ENCODE results near the gene MLC1.

MLC1 gene

DNA sequence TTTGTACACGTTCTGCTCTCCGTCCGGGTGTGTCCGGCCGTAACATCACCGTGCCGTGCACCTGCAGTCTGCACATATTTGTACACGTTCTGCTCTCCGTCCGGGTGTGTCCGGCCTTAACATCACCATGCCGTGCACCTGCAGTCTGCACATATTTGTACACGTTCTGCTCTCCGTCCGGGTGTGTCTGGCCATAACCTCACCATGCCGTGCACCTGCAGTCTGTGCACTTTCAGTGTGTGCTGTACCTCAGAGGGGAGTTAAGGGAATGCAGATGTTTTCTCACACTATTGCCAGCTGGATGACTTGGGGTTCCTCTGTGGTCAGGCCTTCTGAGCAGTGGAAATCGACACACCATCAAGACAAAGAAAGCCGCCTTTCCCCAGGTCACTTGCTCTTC, 31.4 kb downstream of the MLC1 start:
- no peak for DNase-seq (ENCODE audit: low read depth)
- in situ Hi-C loops (cut with HindIII; ENCODE audit: low sequenced_read_pairs), result no loop called here
- TF ChIP-seq, protein P1, sequence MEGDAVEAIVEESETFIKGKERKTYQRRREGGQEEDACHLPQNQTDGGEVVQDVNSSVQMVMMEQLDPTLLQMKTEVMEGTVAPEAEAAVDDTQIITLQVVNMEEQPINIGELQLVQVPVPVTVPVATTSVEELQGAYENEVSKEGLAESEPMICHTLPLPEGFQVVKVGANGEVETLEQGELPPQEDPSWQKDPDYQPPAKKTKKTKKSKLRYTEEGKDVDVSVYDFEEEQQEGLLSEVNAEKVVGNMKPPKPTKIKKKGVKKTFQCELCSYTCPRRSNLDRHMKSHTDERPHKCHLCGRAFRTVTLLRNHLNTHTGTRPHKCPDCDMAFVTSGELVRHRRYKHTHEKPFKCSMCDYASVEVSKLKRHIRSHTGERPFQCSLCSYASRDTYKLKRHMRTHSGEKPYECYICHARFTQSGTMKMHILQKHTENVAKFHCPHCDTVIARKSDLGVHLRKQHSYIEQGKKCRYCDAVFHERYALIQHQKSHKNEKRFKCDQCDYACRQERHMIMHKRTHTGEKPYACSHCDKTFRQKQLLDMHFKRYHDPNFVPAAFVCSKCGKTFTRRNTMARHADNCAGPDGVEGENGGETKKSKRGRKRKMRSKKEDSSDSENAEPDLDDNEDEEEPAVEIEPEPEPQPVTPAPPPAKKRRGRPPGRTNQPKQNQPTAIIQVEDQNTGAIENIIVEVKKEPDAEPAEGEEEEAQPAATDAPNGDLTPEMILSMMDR (IDR thresholded peaks at IDR 0.05; ENCODE audit: low read depth, low read length, missing control alignments), result no peak
- no peak overlapping the region for H3K4me3 ChIP-seq (ENCODE audit: low read depth, low read length)

DNA sequence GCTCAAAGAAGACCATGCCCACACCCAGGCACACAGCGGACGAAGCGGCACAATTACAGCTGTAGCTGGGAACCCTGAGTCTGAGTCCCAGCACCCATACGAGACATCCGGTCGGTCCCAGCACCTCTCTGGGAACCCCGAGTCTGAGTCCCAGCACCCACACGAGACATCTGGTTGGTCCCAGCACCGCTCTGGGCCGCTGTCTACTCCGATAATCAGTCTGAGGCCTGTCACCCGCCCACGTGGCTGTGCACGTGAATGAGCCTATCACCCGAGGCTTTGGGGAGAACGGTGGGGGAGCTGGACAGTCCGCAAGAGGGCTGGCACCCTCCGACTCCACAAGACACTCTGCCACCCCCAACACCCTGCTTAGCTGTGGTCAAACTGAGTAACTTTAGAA, 33.3 kb downstream of the MLC1 start:
- in situ Hi-C loops (cut with HindIII; ENCODE audit: low sequenced_read_pairs), result no loop called here
- no peak overlapping the region for H3K4me3 ChIP-seq (ENCODE audit: low read depth, low read length)
- TF ChIP-seq, protein P1 (IDR thresholded peaks at IDR 0.05; ENCODE audit: low read depth, low read length, missing control alignments), result no peak
- DNase-seq (ENCODE audit: low read depth), result no peak

DNA sequence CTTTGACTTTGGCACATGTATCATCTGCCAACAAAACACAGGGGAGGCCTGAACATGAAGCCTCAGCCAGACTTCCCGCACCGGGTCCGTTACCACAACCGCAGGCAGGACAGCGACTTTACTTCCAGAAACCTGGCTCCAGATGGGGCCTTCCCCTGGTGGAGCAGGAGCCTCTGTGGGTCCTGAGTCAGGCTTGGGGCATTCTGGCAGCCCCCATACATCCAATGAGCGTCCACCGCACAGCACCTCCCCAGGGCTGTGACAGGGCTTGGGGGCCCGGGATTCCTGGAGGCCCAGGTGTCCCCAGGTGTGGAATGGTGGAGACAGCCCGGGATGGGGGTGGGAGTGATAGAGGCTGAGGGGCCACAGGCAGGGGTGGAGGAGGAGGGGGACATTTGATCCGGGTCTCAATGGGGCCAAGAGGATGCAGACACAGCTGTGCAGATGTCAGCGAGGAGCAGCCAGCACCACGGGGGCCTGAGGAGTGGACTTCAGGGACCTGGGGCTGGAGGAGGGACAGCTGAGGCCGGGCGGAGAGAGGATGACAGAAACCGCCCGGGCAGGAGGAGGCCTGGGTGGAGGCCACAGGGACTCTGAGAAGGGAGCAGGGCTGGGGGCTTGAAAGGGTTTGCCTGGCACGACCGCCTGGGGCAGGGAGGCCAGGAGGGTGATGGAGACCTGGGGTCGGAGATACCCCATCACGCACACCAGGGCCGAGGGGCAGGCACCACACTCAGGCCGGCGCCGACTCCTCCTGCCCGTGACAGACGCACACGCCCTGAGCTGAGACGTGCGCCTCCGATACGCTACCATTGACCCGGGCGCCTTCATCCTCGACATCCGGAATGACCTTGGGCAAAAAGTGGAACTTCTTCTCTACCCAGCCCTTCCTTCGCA, 35.7 kb downstream of the MLC1 start:
- TF ChIP-seq, protein P1 (IDR thresholded peaks at IDR 0.05; ENCODE audit: low read depth, low read length, missing control alignments), result no peak
- in situ Hi-C loops (cut with HindIII; ENCODE audit: low sequenced_read_pairs), result no loop called here
- no peak overlapping the region for H3K4me3 ChIP-seq (ENCODE audit: low read depth, low read length)
- DNase-seq (ENCODE audit: low read depth), result no peak

DNA sequence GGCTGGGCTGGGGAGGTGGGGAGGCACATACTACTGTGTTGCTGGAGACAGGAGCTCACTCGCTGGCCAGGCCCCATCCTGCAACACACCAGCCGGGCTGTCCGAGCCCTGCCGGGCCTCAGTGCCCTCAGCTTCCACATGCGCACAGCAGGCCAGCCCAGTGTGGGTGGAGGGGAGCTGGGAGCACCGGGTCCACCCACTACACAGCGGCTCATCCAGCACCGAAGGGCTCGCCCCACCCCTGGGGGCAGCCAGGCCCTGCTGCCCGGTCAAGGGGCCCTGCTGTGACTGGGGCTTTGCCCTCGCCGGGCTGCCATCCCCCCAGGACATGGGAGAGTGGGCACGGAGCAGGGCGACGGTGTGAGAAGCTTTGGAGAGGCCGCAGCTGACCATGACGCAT, 36.4 kb downstream of the MLC1 start:
- in situ Hi-C loops (cut with HindIII; ENCODE audit: low sequenced_read_pairs), result no loop called here
- H3K4me3 ChIP-seq (ENCODE audit: low read depth, low read length), result no peak overlapping the region
- DNase-seq (ENCODE audit: low read depth), result no peak
- TF ChIP-seq, protein P1 (IDR thresholded peaks at IDR 0.05; ENCODE audit: low read depth, low read length, missing control alignments), result no peak

DNA sequence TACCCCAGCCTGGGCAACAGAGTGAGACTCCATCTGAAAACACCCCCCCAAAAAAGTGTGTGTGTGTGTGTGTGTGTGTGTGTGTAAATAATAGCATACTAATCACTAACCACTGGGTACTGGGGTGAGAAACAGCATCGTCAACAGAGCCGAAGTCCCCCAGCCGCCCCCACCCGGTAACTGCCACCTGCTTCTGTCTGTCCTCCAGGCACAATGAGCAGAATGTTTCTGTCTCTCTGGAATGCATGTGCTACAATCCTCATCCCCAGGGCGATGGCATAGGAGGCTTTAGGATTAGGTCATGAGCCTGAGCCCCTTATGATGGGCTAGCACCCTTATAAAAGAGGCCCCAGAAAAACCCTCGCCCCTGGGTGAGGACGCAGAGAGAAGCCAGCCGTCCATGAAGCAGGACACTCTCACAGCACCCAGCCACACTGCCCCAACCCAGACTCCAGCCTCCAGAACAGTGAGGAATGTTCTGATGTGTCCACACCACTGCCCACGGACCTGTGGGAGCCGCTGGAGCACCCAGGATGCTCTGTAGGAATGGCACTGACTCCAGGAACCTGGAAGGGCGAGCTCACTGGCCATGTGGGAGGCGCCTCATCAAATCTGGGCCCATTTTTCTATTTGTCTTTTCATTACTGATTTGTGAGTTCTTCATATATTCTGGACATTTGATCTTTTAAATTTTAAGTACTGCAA, 37.0 kb downstream of the MLC1 start:
- TF ChIP-seq, protein P1 (IDR thresholded peaks at IDR 0.05; ENCODE audit: low read depth, low read length, missing control alignments), result no peak
- DNase-seq (ENCODE audit: low read depth), result no peak
- H3K4me3 ChIP-seq (ENCODE audit: low read depth, low read length), result no peak overlapping the region
- in situ Hi-C loops (cut with HindIII; ENCODE audit: low sequenced_read_pairs), result no loop called here

DNA sequence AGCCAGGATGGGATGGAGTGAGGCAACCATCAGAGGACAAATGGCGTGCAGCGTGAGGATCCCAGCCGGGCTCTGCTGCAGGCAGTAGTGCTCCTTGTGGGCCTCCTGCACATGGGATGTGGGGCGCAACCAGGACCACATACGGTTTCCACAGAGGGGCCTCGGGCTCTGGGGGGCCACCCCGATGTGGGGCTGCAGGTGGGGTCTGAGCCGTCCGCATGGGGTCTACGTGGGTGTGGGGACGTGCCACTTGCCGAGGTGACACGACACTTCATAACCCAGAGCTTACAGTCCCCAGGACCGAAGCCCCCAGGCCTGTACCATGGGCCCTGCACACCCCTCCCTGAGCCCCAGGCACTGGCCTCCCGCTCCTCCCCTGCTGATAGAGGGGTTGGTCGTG, 37.9 kb downstream of the MLC1 start:
- no peak overlapping the region for H3K4me3 ChIP-seq (ENCODE audit: low read depth, low read length)
- in situ Hi-C loops (cut with HindIII; ENCODE audit: low sequenced_read_pairs), result no loop called here
- TF ChIP-seq, protein P1 (IDR thresholded peaks at IDR 0.05; ENCODE audit: low read depth, low read length, missing control alignments), result no peak
- DNase-seq (ENCODE audit: low read depth), result no peak
